Inflammatory macrophage treated with lipopolysaccharide for 4 hours (primary cell): Measurements from ENCODE around the gene SMC2.
A peak's percentile ranks its signal among the peaks of the same experiment; 100 is the strongest.

ENCODE experiments used
- DNase-seq: peaks from one replicate; pipeline ENCODE4 v3.0.0-alpha.2; 2020

Gene SMC2

DNA sequence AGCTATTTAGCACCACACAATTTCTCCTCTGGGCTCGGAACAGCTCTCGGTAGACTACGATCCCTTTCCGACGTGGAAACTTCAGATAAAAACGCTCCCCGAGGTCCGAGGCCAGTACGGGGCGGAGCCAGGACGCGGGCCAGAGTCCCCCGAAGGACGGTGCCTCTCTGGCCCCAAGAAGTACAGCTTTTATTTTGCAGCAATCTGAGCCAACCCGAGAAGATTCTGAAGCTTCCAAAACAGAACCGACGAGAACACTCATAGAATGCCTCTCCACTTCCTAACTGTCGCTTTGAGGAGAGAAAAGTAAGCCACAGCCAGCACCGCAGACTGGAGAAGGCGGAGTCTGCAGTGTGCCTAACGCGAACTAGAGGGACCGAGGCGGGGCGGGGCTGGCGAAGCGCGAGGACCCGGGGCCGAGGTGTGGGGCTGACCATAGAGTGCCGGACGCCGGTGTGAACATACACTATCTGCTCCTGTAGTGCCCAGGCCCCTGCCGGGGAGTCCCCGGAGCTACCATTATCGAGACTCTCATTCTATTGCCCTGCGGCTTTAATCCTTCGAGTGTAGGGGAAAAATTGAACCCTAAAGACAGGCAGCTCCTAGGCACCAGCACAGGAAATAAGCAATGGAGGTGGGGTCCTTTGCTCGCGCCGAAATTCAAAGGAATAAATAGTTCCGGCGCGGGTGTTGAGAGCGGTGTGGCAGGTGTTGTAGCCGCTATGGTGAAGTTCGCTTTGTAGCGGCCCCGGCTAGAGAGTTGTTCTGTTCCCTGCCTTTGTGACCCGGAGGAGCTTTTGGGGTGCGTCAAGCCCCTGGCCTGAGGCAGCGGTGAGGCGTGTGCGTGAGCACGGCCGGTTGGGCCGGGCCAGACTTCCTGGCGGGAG is at the start of gene SMC2:
Gene SMC2, plus strand, starts transcription at position 663 of the 887 bp plus-strand sequence. CDS start 1,076 bp downstream, outside the sequence.
- peak; percentile 94 for DNase-seq

- DNase-seq, result no peak
Measured at GRCh38 chr9:104068546-104068945, 25.6 kb upstream of the SMC2 start.

DNA sequence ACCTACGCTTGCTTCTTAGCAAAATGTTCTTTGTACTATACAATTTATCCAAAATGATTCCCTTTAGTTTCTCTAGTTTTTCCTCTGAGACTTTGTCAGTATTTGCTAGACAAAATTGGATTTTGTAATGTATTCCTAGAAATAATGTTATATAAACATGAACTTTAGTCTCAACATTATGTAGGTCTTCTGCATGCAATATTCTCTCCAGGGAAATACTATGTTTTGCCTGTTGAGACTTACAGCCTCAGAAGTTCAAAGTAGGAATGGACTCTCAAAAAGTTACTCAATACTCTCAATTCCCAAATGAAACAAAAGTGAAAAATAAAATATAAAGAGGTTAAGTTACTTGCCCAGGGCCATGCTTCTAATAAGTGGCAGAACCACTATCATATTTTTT is 24.8 kb upstream of the SMC2 start:
- no peak for DNase-seq

DNA sequence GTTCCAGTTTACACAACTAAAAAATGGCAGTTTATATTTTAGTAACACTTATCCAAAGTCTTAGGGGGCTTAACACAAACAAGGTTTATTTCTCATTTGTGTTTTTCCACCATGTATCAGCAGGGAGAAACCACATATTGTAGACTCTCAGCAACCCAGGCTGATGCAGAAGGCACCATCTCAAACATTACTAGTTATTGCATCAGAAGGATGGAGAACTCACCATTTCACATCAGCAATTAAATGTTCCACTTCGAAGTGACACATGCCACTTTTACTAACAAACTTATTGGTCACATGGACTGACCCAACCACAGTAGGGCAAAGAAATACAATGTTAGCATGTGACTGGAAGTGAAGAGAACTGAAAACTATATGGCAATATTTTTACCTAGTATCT is 22.5 kb upstream of the SMC2 start:
- no peak for DNase-seq

GRCh38 chr9:104073098-104073769 is 20.9 kb upstream of the SMC2 start:
- no peak for DNase-seq

DNA sequence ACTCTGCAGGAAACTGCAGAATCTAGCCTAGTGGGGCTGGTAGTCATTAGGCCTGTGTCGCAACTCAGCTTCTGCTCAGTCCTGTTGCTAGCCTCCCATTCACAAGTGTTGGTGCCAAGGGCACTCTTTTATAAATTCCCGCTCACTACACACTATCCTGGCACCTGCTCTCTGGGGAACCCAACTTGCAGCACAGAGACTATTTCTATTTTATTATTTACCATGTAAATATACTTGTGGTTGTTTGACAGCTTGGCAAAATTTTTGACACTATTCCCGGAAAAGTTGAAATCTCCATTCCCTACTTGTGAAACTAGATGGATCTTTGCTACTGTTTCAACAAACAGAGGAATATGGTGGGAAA is 20.4 kb upstream of the SMC2 start:
- no peak for DNase-seq

DNA sequence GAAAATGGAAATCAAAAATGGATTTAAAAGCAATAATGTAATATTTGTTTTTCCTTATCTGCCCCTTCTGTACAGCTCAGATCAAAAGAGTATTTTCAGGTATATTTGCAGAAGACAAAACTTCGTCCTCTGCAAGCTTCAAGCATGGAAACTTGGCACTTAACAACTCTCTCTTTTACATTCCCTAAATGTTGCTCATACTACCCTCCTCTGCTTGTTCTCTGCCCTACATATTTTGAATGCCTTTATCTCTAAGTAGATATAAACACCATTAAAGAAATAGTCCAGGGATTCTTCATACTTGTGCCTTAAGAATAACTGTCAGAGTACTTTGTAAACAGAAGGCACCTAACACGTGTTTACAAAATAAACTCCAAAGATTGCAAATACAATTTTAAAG is 19.2 kb upstream of the SMC2 start:
- no peak for DNase-seq

GRCh38 chr9:104075801-104076753 is 18.0 kb upstream of the SMC2 start:
- DNase-seq, result peak; percentile 37

DNA sequence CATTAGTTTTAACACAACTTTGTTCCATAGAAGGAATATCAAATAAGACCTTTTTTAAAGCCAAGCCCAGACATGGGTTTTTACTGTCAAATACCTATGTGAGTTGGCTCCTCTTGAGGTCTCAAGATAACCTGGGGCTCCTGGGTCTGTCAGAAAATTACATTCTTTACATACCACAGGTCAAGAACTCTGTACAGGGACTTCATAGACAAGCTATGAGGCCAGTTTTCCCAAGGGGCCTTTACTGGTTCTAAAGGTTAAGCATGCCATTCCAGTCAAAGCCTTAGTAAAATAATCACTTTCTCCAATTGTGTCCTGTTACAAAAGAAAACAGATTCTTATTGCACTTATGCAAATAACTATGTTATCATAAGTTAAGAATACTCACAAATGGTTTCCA is 15.5 kb upstream of the SMC2 start:
- no peak for DNase-seq

GRCh38 chr9:104080983-104081382 is 13.1 kb upstream of the SMC2 start:
- DNase-seq, result no peak

DNA sequence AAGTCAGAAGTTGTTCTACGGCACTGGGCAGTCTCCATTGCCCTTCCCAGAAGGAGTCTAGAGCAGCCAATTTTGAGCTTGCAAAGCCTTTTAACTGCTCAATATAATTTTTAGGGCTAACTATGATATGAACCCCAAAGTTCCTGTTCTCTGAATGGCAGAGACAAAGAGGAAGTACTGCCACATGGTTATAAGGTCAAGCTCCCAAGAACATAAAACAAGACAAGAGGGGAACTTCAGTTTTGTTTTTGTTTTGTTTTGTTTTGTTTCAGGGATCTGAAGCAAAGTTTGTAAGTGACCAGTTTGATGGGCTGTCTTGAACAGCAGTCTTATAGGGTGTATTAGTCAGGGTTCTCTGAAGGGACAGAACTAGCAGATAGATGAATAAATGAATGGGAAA is 11.9 kb upstream of the SMC2 start:
- DNase-seq, result peak; percentile 64

DNA sequence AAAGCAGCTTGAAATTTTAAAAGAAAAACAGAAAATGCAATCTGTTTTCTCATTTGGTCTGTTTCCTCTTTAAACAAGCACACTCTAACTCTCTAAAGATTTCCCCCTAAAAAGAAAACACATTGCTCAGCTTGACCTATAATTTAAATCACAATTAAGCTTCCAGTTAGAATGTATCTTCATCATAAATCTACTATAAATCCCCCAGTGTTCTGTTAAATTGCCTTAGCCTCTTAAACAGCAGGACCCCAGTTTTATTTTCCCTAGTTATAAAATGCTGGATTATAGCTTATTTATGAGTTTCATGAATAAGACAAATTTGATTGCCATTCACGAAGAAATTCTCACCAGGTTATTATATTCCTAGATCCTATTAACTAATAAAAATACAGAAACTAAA is 8.6 kb upstream of the SMC2 start:
- DNase-seq, result no peak

DNA sequence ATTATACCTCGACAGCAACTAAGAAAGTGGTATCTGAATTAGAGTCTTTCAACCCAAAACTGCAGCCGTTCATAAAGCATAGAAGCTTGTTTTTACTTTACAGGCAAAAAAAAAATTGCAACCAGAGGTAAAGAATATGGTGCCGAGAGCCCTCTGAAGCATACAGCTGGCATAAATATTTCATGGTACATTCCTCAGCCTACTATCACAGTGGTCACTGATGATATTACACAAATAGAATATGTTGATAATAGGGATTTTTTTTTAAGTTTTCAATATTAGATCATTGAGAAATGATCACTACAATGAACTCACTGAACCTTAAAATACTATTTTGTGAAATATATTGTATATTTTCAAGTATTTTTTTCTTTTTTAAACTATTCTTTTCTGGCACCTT is 6.2 kb upstream of the SMC2 start:
- no peak for DNase-seq

DNA sequence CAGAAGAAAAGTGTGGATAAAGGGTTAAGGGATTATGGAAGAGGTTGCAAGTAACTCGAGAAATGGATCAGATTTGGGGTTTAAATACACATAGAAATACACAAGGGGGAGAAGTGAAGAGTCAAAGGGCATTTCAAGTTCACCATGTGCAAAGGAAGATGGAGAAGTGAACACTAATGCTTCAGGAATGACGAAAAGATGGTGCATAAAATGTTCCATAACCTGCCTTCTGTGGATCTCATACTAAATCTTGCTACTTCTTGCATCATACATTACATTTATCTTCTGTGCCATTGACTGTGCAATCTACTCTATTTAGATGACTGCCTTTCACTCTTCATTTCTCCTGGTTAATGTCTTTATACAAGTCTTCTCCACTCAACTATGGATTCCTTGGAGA is 5.7 kb upstream of the SMC2 start:
- no peak for DNase-seq

- DNase-seq, result peak; percentile 10
Measured at GRCh38 chr9:104090578-104090977, 3.5 kb upstream of the SMC2 start.

GRCh38 chr9:104091116-104091515 is 3.0 kb upstream of the SMC2 start:
- peak; percentile 79 for DNase-seq

GRCh38 chr9:104091708-104092107 is 2.4 kb upstream of the SMC2 start:
- DNase-seq, result peak; percentile 54

- no peak for DNase-seq
Measured at GRCh38 chr9:104092192-104092591, 1.9 kb upstream of the SMC2 start.

- DNase-seq, result peak; percentile 8
Measured at GRCh38 chr9:104092875-104093600, 1.1 kb upstream of the SMC2 start.

DNA sequence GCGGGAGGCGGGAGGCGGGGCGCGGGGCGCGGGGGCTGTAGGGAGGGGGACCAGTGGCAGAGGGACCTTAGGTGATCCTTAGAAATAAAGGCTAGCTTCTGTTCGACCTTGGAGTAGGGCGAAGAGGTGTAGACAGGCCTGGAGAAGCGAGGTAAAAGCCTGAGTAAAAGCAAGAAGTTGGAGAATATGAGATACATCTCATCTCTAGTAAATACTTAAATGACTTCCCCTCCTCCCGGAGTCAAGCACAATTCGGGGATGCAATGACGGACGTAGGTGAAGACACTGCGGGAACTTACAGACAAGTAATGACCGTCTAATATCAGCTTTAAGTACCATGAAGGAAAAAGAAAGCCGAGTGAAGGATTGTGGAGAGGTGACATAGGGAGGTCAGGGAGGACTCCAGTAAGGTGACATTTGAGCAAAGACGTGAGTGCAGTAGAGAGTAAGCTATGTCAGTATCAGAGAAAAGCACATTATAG is 466 bp downstream of the SMC2 start:
- DNase-seq, result no peak

DNA sequence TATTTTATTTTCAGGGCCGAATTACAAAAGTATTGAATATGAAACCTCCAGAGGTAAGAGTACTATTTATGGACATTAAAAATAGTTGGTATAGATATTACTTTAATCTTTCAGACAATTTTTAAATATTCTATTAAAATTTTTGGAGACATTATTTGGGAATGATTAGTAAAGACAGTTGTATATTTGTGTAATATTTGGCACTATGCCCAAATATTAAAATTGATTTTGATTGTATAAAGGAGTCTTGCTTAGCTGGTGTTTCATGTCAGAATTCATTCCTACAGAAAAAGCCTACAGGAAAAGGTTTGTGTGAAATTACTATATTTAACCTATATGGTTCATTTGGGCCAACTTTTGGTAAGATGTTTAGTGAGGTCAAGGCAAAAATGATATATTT is 5.5 kb downstream of the SMC2 start:
- no peak for DNase-seq

GRCh38 chr9:104104360-104104759 is 10.3 kb downstream of the SMC2 start:
- no peak for DNase-seq
